NCI-H1092 treated with DMSO at 0.1 percent for 48 hours (cell line): ENCODE results near the gene MYLK4.

Source experiments
- DNase-seq: peaks from one replicate; lab custom pipeline; 2025; lab: John Stamatoyannopoulos, UW

MYLK4 gene

GRCh38 chr6:2695454-2696095 lies 55.1 kb downstream of the MYLK4 start:
- DNase-seq: peak; percentile 16

GRCh38 chr6:2693231-2693630 lies 57.5 kb downstream of the MYLK4 start:
- no peak for DNase-seq

- DNase-seq: no peak
Measured at GRCh38 chr6:2688401-2689064, 62.2 kb downstream of the MYLK4 start.

GRCh38 chr6:2687456-2687855 lies 63.3 kb downstream of the MYLK4 start:
- DNase-seq: no peak

GRCh38 chr6:2686515-2686914 lies 64.2 kb downstream of the MYLK4 start:
- no peak for DNase-seq

- no peak for DNase-seq
Measured at GRCh38 chr6:2684766-2685754, 65.7 kb downstream of the MYLK4 start.

- DNase-seq: no peak
Measured at GRCh38 chr6:2684103-2684749, 66.5 kb downstream of the MYLK4 start.

- DNase-seq: peak; percentile 71
Measured at GRCh38 chr6:2680264-2680922, 70.3 kb downstream of the MYLK4 start.

GRCh38 chr6:2677080-2677593 lies 73.6 kb downstream of the MYLK4 start:
- no peak for DNase-seq

GRCh38 chr6:2676048-2676447 lies 74.7 kb downstream of the MYLK4 start:
- DNase-seq: no peak

GRCh38 chr6:2674857-2675256 lies 75.9 kb downstream of the MYLK4 start:
- no peak for DNase-seq

- DNase-seq: no peak
Measured at GRCh38 chr6:2669067-2669700, 81.5 kb downstream of the MYLK4 start.

- no peak for DNase-seq
Measured at GRCh38 chr6:2667617-2668016, 83.1 kb downstream of the MYLK4 start.

GRCh38 chr6:2666906-2667575 lies 83.7 kb downstream of the MYLK4 start:
- no peak for DNase-seq

- DNase-seq: peak; percentile 28
Measured at GRCh38 chr6:2665146-2666070, 85.3 kb downstream of the MYLK4 start.

- DNase-seq: no peak
Measured at GRCh38 chr6:2663123-2663522, 87.6 kb downstream of the MYLK4 start.

GRCh38 chr6:2661651-2662050 lies 89.1 kb downstream of the MYLK4 start:
- no peak for DNase-seq

- no peak for DNase-seq
Measured at GRCh38 chr6:2659882-2660281, 90.8 kb downstream of the MYLK4 start.

- no peak for DNase-seq
Measured at GRCh38 chr6:2659381-2659780, 91.3 kb downstream of the MYLK4 start.
